SU-DHL-6 (cell line): Measurements from ENCODE around the gene EDIL3.

Source experiments
- H2AFZ ChIP-seq: fragments of 200-600 bp; sonication (generic); 2 replicates; pipeline ENCODE4 v1.6.1; 2014; ENCODE audit warnings: low read depth, mild to moderate bottlenecking, moderate library complexity, mixed read lengths, antibody characterized with exemption, low read length; ENCODE audit not compliant: severe bottlenecking
- H3F3A ChIP-seq: fragments of 200-600 bp; shearing (Covaris generic); 2 replicates; pipeline ENCODE4 v1.6.0; 2016; ENCODE audit warnings: antibody characterized with exemption, mild to moderate bottlenecking; ENCODE audit not compliant: insufficient read depth
- H3K27ac ChIP-seq: fragments of 200-600 bp; sonication (generic); 2 replicates; pipeline ENCODE4 v1.5.1; 2016; ENCODE audit warnings: low read depth, mild to moderate bottlenecking, low read length, moderate library complexity, mixed read lengths
- H3K27me3 ChIP-seq: fragments of 200-600 bp; sonication (generic), shearing (Covaris generic); 2 replicates; pipeline ENCODE4 v1.6.0; 2014; ENCODE audit warnings: mild to moderate bottlenecking, low read length
- H3K36me3 ChIP-seq: fragments of 200-600 bp; sonication (generic); 2 replicates; pipeline ENCODE4 v1.6.1; 2014; ENCODE audit warnings: mild to moderate bottlenecking, low read length, mixed read lengths
- H3K4me2 ChIP-seq: fragments of 300-600, 200-600 bp; shearing (Covaris generic), sonication (generic); 2 replicates; pipeline ENCODE4 v1.6.0; 2014; ENCODE audit warnings: low read length, low read depth, mild to moderate bottlenecking; ENCODE audit not compliant: poor library complexity, severe bottlenecking
- H3K4me3 ChIP-seq: fragments of 200-600 bp; sonication (generic); 2 replicates; pipeline ENCODE4 v1.5.1; 2014; ENCODE audit warnings: antibody characterized with exemption, low read length, mild to moderate bottlenecking, mixed read lengths; ENCODE audit not compliant: insufficient read depth, poor library complexity, severe bottlenecking
- H3K79me2 ChIP-seq: fragments of 200-600 bp; sonication (generic); 2 replicates; pipeline ENCODE4 v1.6.1; 2014; ENCODE audit warnings: mild to moderate bottlenecking, low read length, moderate library complexity; ENCODE audit not compliant: insufficient read depth
- H3K9ac ChIP-seq: fragments of 200-600 bp; sonication (generic); 2 replicates; pipeline ENCODE4 v1.7.0; 2014; ENCODE audit warnings: mild to moderate bottlenecking, low read length
- H3K9me2 ChIP-seq: fragments of 200-600 bp; sonication (generic); replicated peaks from 2 replicates; pipeline ENCODE4 v1.6.1; 2014; ENCODE audit warnings: low read length; ENCODE audit not compliant: insufficient read depth
- H3K9me3 ChIP-seq: fragments of 200-600 bp; sonication (generic); 2 replicates; pipeline ENCODE4 v1.6.1; 2014; ENCODE audit warnings: low read length, mixed read lengths; ENCODE audit not compliant: insufficient read depth
- H4K20me1 ChIP-seq: fragments of 200-600 bp; sonication (generic); 2 replicates; pipeline ENCODE4 v1.6.1; 2014; ENCODE audit warnings: low read depth, mild to moderate bottlenecking, antibody characterized with exemption, low read length, moderate library complexity, mixed read lengths
- EZH2phosphoT487 ChIP-seq: fragments of 200-600 bp; sonication (generic), shearing (Covaris generic); conservative IDR thresholded peaks from 2 replicates; pipeline ENCODE4 v1.6.1; 2018; ENCODE audit warnings: mild to moderate bottlenecking, antibody characterized with exemption, low read length, moderate library complexity, mixed read lengths
- TF ChIP-seq, protein P1 (sequence below): fragments of 200-600 bp; sonication (generic); IDR thresholded peaks from one replicate; pipeline ENCODE4 v1.5.1; 2017; ENCODE audit warnings: antibody characterized with exemption, mild to moderate bottlenecking, low read length, moderate library complexity; ENCODE audit not compliant: insufficient read depth, poor library complexity, severe bottlenecking

Gene EDIL3

GRCh38 chr5:83964271-83964670 lies 420.4 kb downstream of the EDIL3 start:
- Histone ChIP-seq H3F3A (no peaks in the 10 kb centered on the region), H3K36me3 (no peaks in the 10 kb centered on the region), H3K9me3 (no peaks in the 10 kb centered on the region), H4K20me1 (no peaks in the 10 kb centered on the region), H3K4me3 (no peak overlapping the region), H3K27me3 (no peaks in the 10 kb centered on the region), H3K27ac (no peak overlapping the region), H2AFZ (no peak overlapping the region), H3K9ac (no peak overlapping the region), H3K79me2 (no peaks in the 10 kb centered on the region), H3K4me2 (no peak overlapping the region), H3K9me2 (no peaks in the 10 kb centered on the region)
- TF ChIP-seq EZH2phosphoT487 = no peak
- TF ChIP-seq, protein P1, sequence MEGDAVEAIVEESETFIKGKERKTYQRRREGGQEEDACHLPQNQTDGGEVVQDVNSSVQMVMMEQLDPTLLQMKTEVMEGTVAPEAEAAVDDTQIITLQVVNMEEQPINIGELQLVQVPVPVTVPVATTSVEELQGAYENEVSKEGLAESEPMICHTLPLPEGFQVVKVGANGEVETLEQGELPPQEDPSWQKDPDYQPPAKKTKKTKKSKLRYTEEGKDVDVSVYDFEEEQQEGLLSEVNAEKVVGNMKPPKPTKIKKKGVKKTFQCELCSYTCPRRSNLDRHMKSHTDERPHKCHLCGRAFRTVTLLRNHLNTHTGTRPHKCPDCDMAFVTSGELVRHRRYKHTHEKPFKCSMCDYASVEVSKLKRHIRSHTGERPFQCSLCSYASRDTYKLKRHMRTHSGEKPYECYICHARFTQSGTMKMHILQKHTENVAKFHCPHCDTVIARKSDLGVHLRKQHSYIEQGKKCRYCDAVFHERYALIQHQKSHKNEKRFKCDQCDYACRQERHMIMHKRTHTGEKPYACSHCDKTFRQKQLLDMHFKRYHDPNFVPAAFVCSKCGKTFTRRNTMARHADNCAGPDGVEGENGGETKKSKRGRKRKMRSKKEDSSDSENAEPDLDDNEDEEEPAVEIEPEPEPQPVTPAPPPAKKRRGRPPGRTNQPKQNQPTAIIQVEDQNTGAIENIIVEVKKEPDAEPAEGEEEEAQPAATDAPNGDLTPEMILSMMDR = no peak

GRCh38 chr5:83957188-83957587 lies 427.5 kb downstream of the EDIL3 start:
- H3K36me3 ChIP-seq = no peaks in the 10 kb centered on the region
- H2AFZ ChIP-seq = no peak overlapping the region
- H3K27ac ChIP-seq = no peak overlapping the region
- H3K9me3 ChIP-seq = no peaks in the 10 kb centered on the region
- no peak overlapping the region for H3K4me3 ChIP-seq
- no peaks in the 10 kb centered on the region for H3K27me3 ChIP-seq
- H3K4me2 ChIP-seq = no peak overlapping the region
- no peaks in the 10 kb centered on the region for H4K20me1 ChIP-seq
- no peaks in the 10 kb centered on the region for H3K9me2 ChIP-seq
- TF ChIP-seq EZH2phosphoT487 = no peak
- TF ChIP-seq, protein P1 = no peak
- H3K9ac ChIP-seq = no peak overlapping the region
- H3F3A ChIP-seq = no peaks in the 10 kb centered on the region
- H3K79me2 ChIP-seq = no peaks in the 10 kb centered on the region

DNA sequence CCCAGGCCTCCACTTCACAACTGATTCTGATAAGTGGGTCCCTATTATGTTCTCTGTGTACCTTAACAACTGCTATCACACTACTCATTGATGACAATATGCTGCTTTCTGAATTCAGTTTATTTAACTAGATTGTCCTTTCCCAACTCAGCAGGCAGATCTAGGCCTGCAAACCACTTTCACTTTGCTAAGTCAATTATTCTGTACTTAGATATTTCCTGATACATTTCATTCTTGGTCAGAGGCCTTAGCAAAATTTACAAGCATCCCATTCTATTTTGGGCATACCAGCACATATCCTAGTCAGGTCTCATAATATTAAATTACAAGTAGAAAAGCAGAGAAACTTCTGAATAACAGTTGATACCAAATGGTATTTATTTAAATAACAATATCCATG lies 428.3 kb downstream of the EDIL3 start:
- TF ChIP-seq EZH2phosphoT487 = no peak
- TF ChIP-seq, protein P1 = no peak
- Histone ChIP-seq H3K36me3 (no peaks in the 10 kb centered on the region), H3K9me3 (no peaks in the 10 kb centered on the region), H3K27ac (no peak overlapping the region), H3K4me3 (no peak overlapping the region), H3K79me2 (no peaks in the 10 kb centered on the region), H3K27me3 (no peaks in the 10 kb centered on the region), H3F3A (no peaks in the 10 kb centered on the region), H2AFZ (no peak overlapping the region), H3K9ac (no peak overlapping the region), H4K20me1 (no peaks in the 10 kb centered on the region), H3K9me2 (no peaks in the 10 kb centered on the region), H3K4me2 (no peak overlapping the region)
